Measurements from ENCODE around the gene ZPLD1. TPM values are rescaled to one million over a fixed set of nuclear protein-coding genes. Genes with fewer than 3 reads are reported as not detected.

Gene ZPLD1
- total RNA-seq, 2 donors from 2014 or later = 0.28 TPM; not detected in 1

GRCh38 chr3:102470066-102470465 is 35.3 kb downstream of the ZPLD1 start:
- H3K4me1 ChIP-seq (replicated peaks) = no peaks in the 10 kb centered on the region
- no peak overlapping the region for H3K4me3 ChIP-seq
- TF ChIP-seq CTCF (IDR thresholded peaks at IDR 0.05) (no peak), POLR2A (IDR thresholded peaks at IDR 0.05) (no peak), POLR2AphosphoS5 (IDR thresholded peaks at IDR 0.05) (no peak)
- no peaks in the 10 kb centered on the region for H3K9me3 ChIP-seq
- no peak overlapping the region for H3K27ac ChIP-seq
- 90% methylated on average over 6 of the region's 6 CpGs for WGBS
- DNase-seq (ENCODE audit: low spot score) = no peak
- intact Hi-C loops (cut with DNase I) = no loop called here
- H3K27me3 ChIP-seq (replicated peaks; ENCODE audit: insufficient read depth) = no peaks in the 10 kb centered on the region
- no peaks in the 10 kb centered on the region for H3K36me3 ChIP-seq

- WGBS = 92% methylated on average over 10 of the region's 10 CpGs
- no peak for DNase-seq (ENCODE audit: low spot score)
- intact Hi-C loops (cut with DNase I) = no loop called here
- H3K36me3 ChIP-seq = no peaks in the 10 kb centered on the region
- no peak overlapping the region for H3K27ac ChIP-seq
- no peaks in the 10 kb centered on the region for H3K9me3 ChIP-seq
- TF ChIP-seq POLR2A (IDR thresholded peaks at IDR 0.05) = no peak
- no peak for TF ChIP-seq POLR2AphosphoS5 (IDR thresholded peaks at IDR 0.05)
- TF ChIP-seq CTCF (IDR thresholded peaks at IDR 0.05) = no peak
- H3K27me3 ChIP-seq (replicated peaks; ENCODE audit: insufficient read depth) = no peaks in the 10 kb centered on the region
- H3K4me3 ChIP-seq = no peak overlapping the region
- H3K4me1 ChIP-seq (replicated peaks) = no peaks in the 10 kb centered on the region
Observed at GRCh38 chr3:102471001-102471400, 36.2 kb downstream of the ZPLD1 start.

GRCh38 chr3:102471491-102471890 is 36.7 kb downstream of the ZPLD1 start:
- WGBS = 59% methylated on average over 2 of the region's 2 CpGs
- intact Hi-C loops (cut with DNase I) = no loop called here
- H3K27ac ChIP-seq = no peak overlapping the region
- H3K4me1 ChIP-seq (replicated peaks) = no peaks in the 10 kb centered on the region
- no peak overlapping the region for H3K4me3 ChIP-seq
- H3K27me3 ChIP-seq (replicated peaks; ENCODE audit: insufficient read depth) = no peaks in the 10 kb centered on the region
- TF ChIP-seq CTCF (IDR thresholded peaks at IDR 0.05) = no peak
- no peak for TF ChIP-seq POLR2AphosphoS5 (IDR thresholded peaks at IDR 0.05)
- no peak for TF ChIP-seq POLR2A (IDR thresholded peaks at IDR 0.05)
- H3K36me3 ChIP-seq = no peaks in the 10 kb centered on the region
- DNase-seq (ENCODE audit: low spot score) = no peak
- no peaks in the 10 kb centered on the region for H3K9me3 ChIP-seq

- H3K9me3 ChIP-seq = no peaks in the 10 kb centered on the region
- no peak overlapping the region for H3K4me3 ChIP-seq
- DNase-seq (ENCODE audit: low spot score) = no peak
- H3K27ac ChIP-seq = no peak overlapping the region
- H3K4me1 ChIP-seq (replicated peaks) = no peaks in the 10 kb centered on the region
- no peaks in the 10 kb centered on the region for H3K27me3 ChIP-seq (replicated peaks; ENCODE audit: insufficient read depth)
- no peaks in the 10 kb centered on the region for H3K36me3 ChIP-seq
- intact Hi-C loops (cut with DNase I) = no loop called here
- no peak for TF ChIP-seq POLR2A (IDR thresholded peaks at IDR 0.05)
- no peak for TF ChIP-seq POLR2AphosphoS5 (IDR thresholded peaks at IDR 0.05)
- TF ChIP-seq CTCF (IDR thresholded peaks at IDR 0.05) = no peak
Observed at GRCh38 chr3:102473648-102474047, 38.8 kb downstream of the ZPLD1 start.

GRCh38 chr3:102474207-102474606 is 39.4 kb downstream of the ZPLD1 start:
- H3K9me3 ChIP-seq = no peaks in the 10 kb centered on the region
- DNase-seq (ENCODE audit: low spot score) = no peak
- H3K27me3 ChIP-seq (replicated peaks; ENCODE audit: insufficient read depth) = no peaks in the 10 kb centered on the region
- H3K4me3 ChIP-seq = no peak overlapping the region
- TF ChIP-seq CTCF (IDR thresholded peaks at IDR 0.05) = no peak
- TF ChIP-seq POLR2A (IDR thresholded peaks at IDR 0.05) = no peak
- TF ChIP-seq POLR2AphosphoS5 (IDR thresholded peaks at IDR 0.05) = no peak
- intact Hi-C loops (cut with DNase I) = no loop called here
- no peaks in the 10 kb centered on the region for H3K4me1 ChIP-seq (replicated peaks)
- WGBS = 71% methylated on average over 6 of the region's 6 CpGs
- no peaks in the 10 kb centered on the region for H3K36me3 ChIP-seq
- H3K27ac ChIP-seq = no peak overlapping the region

All from prostate gland (tissue), 2 donors.